CD14-positive monocyte (primary cell): ENCODE data around the gene GCA. TPM values are rescaled to one million over a fixed set of nuclear protein-coding genes. Genes with fewer than 3 reads are reported as not detected.

ENCODE experiments used
- DNase-seq, 3 donors: peaks; one replicate each; pipeline ENCODE4 v3.0.0-alpha.2; 2011 to 2022
- H2AFZ ChIP-seq: 2 replicates; pipeline ENCODE4 v1.6.0; 2012; ENCODE audit warnings: mild to moderate bottlenecking, low read depth, low read length, inconsistent platforms; ENCODE audit not compliant: insufficient read depth, poor library complexity, severe bottlenecking
- H3K27ac ChIP-seq, 2 donors: 1 replicate in 1 of 2; 2 replicates in 1 of 2; pipeline ENCODE4 v1.5.1; 2012 to 2013; ENCODE audit warnings: low read length in 2 of 2, control low read depth in 1 of 2, inconsistent platforms in 1 of 2, low read depth in 1 of 2, mild to moderate bottlenecking in 1 of 2
- H3K27me3 ChIP-seq, 2 donors: one replicate each; pipeline versions ENCODE4 v1.6.0 to v1.6.1; 2011 to 2013; ENCODE audit warnings: low read length in 2 of 2; ENCODE audit not compliant: control insufficient read depth in 2 of 2, insufficient read depth in 2 of 2
- H3K36me3 ChIP-seq, 2 donors: replicated peaks in 1 of 2; 1 replicate in 1 of 2; 2 replicates in 1 of 2; pipeline versions ENCODE4 v1.5.1 to v1.6.1; 2012 to 2013; ENCODE audit warnings: low read length in 2 of 2, control low read depth in 1 of 2, inconsistent platforms in 1 of 2, mild to moderate bottlenecking in 1 of 2; ENCODE audit not compliant: insufficient read depth in 2 of 2, control insufficient read depth in 1 of 2
- H3K4me1 ChIP-seq, 2 donors: 1 replicate in 1 of 2; 2 replicates in 1 of 2; pipeline versions ENCODE4 v1.5.1 to v1.6.1; 2012 to 2013; ENCODE audit warnings: low read length in 2 of 2, control low read depth in 1 of 2, inconsistent platforms in 1 of 2, mild to moderate bottlenecking in 1 of 2, moderate library complexity in 1 of 2; ENCODE audit not compliant: insufficient read depth in 2 of 2, control insufficient read depth in 1 of 2
- H3K4me2 ChIP-seq: replicated peaks from 2 replicates; pipeline ENCODE3; 2012; ENCODE audit warnings: low read length, moderate library complexity, mild to moderate bottlenecking; ENCODE audit not compliant: poor library complexity, severe bottlenecking; ENCODE audit errors: extremely low read depth
- H3K4me3 ChIP-seq, 3 experiments: fragments of 200-600 bp in 1 of 3; sonication (generic) in 1 of 3; replicated peaks in 1 of 3; 1 replicate in 2 of 3; 2 replicates in 1 of 3; pipeline ENCODE4 v1.5.1; 2011 to 2013; ENCODE audit warnings: low read length in 3 of 3, mild to moderate bottlenecking in 3 of 3, control low read depth in 2 of 3, low read depth in 2 of 3, inconsistent platforms in 1 of 3, moderate library complexity in 1 of 3
- H3K79me2 ChIP-seq: 2 replicates; pipeline ENCODE4 v1.6.0; 2012; ENCODE audit warnings: mild to moderate bottlenecking, control low read depth, inconsistent platforms, low read length, moderate library complexity; ENCODE audit not compliant: insufficient read depth
- H3K9ac ChIP-seq: 2 replicates; pipeline ENCODE4 v1.6.0; 2017; ENCODE audit warnings: low read length, mild to moderate bottlenecking; ENCODE audit not compliant: insufficient read depth, poor library complexity, severe bottlenecking
- H3K9me3 ChIP-seq, 2 donors: replicated peaks in 1 of 2; 1 replicate in 1 of 2; 2 replicates in 1 of 2; pipeline versions ENCODE4 v1.5.1 to v1.6.1; 2012 to 2013; ENCODE audit warnings: low read length in 2 of 2, control low read depth in 1 of 2; ENCODE audit not compliant: control insufficient read depth in 1 of 2, insufficient read depth in 1 of 2
- H4K20me1 ChIP-seq: 2 replicates; pipeline ENCODE4 v1.6.0; 2012; ENCODE audit warnings: mild to moderate bottlenecking, low read length, control low read depth, moderate library complexity; ENCODE audit not compliant: insufficient read depth
- H3K27ac Mint-ChIP-seq, 7 donors: one replicate each; pipeline ENCODE4 v1.8.0; 2020; ENCODE audit warnings: mild to moderate bottlenecking in 7 of 7, mixed read lengths in 7 of 7, moderate library complexity in 6 of 7, inconsistent platforms in 2 of 7
- H3K27me3 Mint-ChIP-seq, 3 donors: one replicate each; pipeline ENCODE4 v1.8.0; 2021 to 2022; ENCODE audit warnings: low read depth in 3 of 3, mild to moderate bottlenecking in 3 of 3, mixed read lengths in 3 of 3, moderate library complexity in 3 of 3, inconsistent platforms in 1 of 3
- H3K36me3 Mint-ChIP-seq, 2 donors: one replicate each; pipeline ENCODE4 v1.8.0; 2020; ENCODE audit warnings: mixed read lengths in 2 of 2, inconsistent platforms in 1 of 2, mild to moderate bottlenecking in 1 of 2
- H3K4me1 Mint-ChIP-seq: one replicate; pipeline ENCODE4 v1.8.0; 2020; ENCODE audit warnings: mild to moderate bottlenecking, mixed read lengths
- H3K4me3 Mint-ChIP-seq, 2 donors: one replicate each; pipeline ENCODE4 v1.8.0; 2020; ENCODE audit warnings: mild to moderate bottlenecking in 2 of 2, mixed read lengths in 2 of 2, moderate library complexity in 1 of 2
- H3K9me3 Mint-ChIP-seq, 7 donors: one replicate each; pipeline ENCODE4 v1.8.0; 2020 to 2022; ENCODE audit warnings: mixed read lengths in 7 of 7, mild to moderate bottlenecking in 6 of 7, moderate library complexity in 6 of 7, inconsistent platforms in 2 of 7
- CTCF ChIP-seq: fragments of 200-600 bp; IDR thresholded peaks from one replicate; pipeline ENCODE4 v1.8.0; 2022; ENCODE audit warnings: antibody characterized with exemption, mild to moderate bottlenecking
- WGBS: methylation state at CpG from one replicate; pipeline ENCODE4 v1.1.5; 2013; ENCODE audit warnings: missing lambda C conversion rate; ENCODE audit not compliant: insufficient coverage; 5-methylcytosine and 5-hydroxymethylcytosine counted together
- intact Hi-C, 2 donors: fragments of 100-400 bp; cut with micrococcal nuclease; formaldehyde crosslinking; loops; one replicate each; pipeline versions ENCODE4 v1.15.0 to v1.15.1; 2023
- polyA plus RNA-seq, 3 donors: library from polyadenylated mRNA; depleted of rRNA in 1 of 3; unstranded in 2 of 3; stranded (reverse) in 1 of 3; fragments of 300-500 nt in 2 of 3; fragments of >200 nt in 1 of 3; fragmentation: Illumina TruSeq in 2 of 3; gene quantifications; 1 replicate in 2 of 3; 2 replicates in 1 of 3; pipeline ENCODE4 v1.2.3, GENCODE V29; 2012 to 2021

The GCA gene
- polyA plus RNA-seq, 3 donors, result 129 to 441 (median 400) TPM

- intact Hi-C loops, result no loop called here
- Histone ChIP-seq H3K9ac (no peak overlapping the region), H3K4me2 (no peak overlapping the region), H4K20me1 (peaks cover 52% of the 10 kb centered on the region), H3K27me3 (no peaks in the 10 kb centered on the region), H3K4me1 (no peaks in the 10 kb centered on the region), H2AFZ (no peak overlapping the region), H3K9me3 (no peaks in the 10 kb centered on the region), H3K79me2 (no peaks in the 10 kb centered on the region), H3K4me3 (no peak overlapping the region), H3K27ac (no peak overlapping the region), H3K36me3 (peaks cover 0 to 15% of the 10 kb centered on the region in 2 donors)
- H3K27me3 Mint-ChIP-seq, result no peaks in the 10 kb centered on the region
- no peak for DNase-seq
- H3K36me3 Mint-ChIP-seq, result peaks cover 5 to 6% of the 10 kb centered on the region in 2 donors
- peaks cover 5% of the 10 kb centered on the region for H3K4me1 Mint-ChIP-seq
- H3K27ac Mint-ChIP-seq, result no peak overlapping the region
- WGBS, result 33% methylated on average over 1 of the region's 1 CpG
- no peak overlapping the region for H3K4me3 Mint-ChIP-seq
- no peaks in the 10 kb centered on the region for H3K9me3 Mint-ChIP-seq
- no peak for TF ChIP-seq CTCF
These were observed 25.6 kb downstream of the GCA start for GRCh38 chr2:162369551-162369950.

- Histone ChIP-seq H3K9ac (no peak overlapping the region), H3K27ac (no peak overlapping the region), H3K36me3 (peaks cover 0 to 10% of the 10 kb centered on the region in 2 donors), H3K79me2 (no peaks in the 10 kb centered on the region), H3K4me1 (no peaks in the 10 kb centered on the region), H4K20me1 (peaks cover 40% of the 10 kb centered on the region), H3K9me3 (no peaks in the 10 kb centered on the region), H3K27me3 (no peaks in the 10 kb centered on the region), H2AFZ (no peak overlapping the region), H3K4me3 (no peak overlapping the region), H3K4me2 (no peak overlapping the region)
- no peak for DNase-seq
- H3K4me3 Mint-ChIP-seq, result no peak overlapping the region
- H3K36me3 Mint-ChIP-seq, result peaks cover 5 to 6% of the 10 kb centered on the region in 2 donors
- H3K27ac Mint-ChIP-seq, result no peak overlapping the region
- H3K27me3 Mint-ChIP-seq, result peaks cover 0 to 3% (median 0%) of the 10 kb centered on the region in 3 donors
- no CpG with 5 or more reads among the region's 3 CpGs for WGBS
- H3K4me1 Mint-ChIP-seq, result peaks cover 5% of the 10 kb centered on the region
- peaks cover 0 to 2% (median 0%) of the 10 kb centered on the region in 7 donors for H3K9me3 Mint-ChIP-seq
- TF ChIP-seq CTCF, result no peak
- intact Hi-C loops, result no loop called here
These were observed 27.0 kb downstream of the GCA start for GRCh38 chr2:162370931-162371330.
